ENCODE data around the gene DLK2.

DNA sequence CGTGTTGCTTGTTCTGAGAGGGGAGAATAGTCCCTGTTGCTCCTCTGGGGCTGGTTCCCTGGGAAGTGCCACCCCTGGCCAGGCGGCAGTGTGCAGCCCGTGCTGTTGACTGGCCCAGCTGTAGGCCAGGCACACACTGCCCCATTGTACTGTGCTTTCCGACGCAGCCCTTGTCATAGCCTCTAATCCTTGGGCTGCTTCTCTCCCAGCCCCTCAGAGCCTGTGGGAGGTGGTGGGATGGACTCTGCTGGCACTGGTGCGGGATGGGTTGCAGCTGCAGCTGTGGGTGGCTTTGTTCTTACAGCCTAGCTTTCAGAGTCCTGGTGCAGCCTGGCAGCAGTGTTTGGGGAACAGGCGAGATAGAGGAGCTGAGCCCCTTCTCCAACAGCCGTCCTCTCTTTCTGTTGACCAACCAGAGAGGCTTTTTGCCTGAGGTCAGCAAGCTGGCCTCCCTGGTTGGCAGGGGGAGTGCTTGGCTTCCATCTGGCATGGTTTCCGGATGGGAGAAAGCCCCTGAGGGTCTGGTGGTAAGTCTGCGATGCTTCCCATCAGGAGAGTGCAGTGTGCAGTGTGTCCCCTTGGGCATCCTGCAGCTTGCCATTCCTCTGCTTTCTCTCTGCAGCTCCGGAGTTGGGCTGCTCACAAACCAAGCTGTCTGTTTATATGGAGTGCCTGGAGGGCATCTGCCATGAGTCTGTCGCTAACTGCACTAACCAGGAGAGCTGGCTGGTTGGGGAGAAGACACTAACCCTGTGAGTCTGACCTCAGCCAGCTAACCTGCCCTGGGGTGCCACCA is 34.1 kb upstream of the DLK2 start:
- TF ChIP-seq MYC (IDR thresholded peaks at IDR 0.05; ENCODE audit: low read depth, low read length) (no peak), POLR2A (IDR thresholded peaks at IDR 0.05; ENCODE audit: extremely low read depth, insufficient read length) (no peak)
- TF ChIP-seq, protein P1, sequence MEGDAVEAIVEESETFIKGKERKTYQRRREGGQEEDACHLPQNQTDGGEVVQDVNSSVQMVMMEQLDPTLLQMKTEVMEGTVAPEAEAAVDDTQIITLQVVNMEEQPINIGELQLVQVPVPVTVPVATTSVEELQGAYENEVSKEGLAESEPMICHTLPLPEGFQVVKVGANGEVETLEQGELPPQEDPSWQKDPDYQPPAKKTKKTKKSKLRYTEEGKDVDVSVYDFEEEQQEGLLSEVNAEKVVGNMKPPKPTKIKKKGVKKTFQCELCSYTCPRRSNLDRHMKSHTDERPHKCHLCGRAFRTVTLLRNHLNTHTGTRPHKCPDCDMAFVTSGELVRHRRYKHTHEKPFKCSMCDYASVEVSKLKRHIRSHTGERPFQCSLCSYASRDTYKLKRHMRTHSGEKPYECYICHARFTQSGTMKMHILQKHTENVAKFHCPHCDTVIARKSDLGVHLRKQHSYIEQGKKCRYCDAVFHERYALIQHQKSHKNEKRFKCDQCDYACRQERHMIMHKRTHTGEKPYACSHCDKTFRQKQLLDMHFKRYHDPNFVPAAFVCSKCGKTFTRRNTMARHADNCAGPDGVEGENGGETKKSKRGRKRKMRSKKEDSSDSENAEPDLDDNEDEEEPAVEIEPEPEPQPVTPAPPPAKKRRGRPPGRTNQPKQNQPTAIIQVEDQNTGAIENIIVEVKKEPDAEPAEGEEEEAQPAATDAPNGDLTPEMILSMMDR (IDR thresholded peaks at IDR 0.05; ENCODE audit: low read depth, low read length): no peak

Data from NB4 (cell line).